Lower lobe of right lung (tissue), 2 donors: ENCODE measurements around the gene LYZL4. TPM values are rescaled to one million over a fixed set of nuclear protein-coding genes. Genes with fewer than 3 reads are reported as not detected.

Experiments
- ATAC-seq, 2 donors: fragments of 200-7000 bp; cut with Tn5 transposase; one replicate each; pipeline ENCODE4 v1.9.1; 2020 to 2022; ENCODE audit warnings: mild to moderate bottlenecking in 2 of 2, moderate library complexity in 2 of 2
- DNase-seq: peaks from one replicate; pipeline ENCODE4 v3.0.0-alpha.2; 2020
- H3K27ac ChIP-seq: fragments of 200-600 bp; one replicate; pipeline ENCODE4 v1.8.0; 2022
- H3K27me3 ChIP-seq: fragments of 200-600 bp; one replicate; pipeline ENCODE4 v1.8.0; 2022; ENCODE audit warnings: low read depth
- H3K36me3 ChIP-seq: fragments of 200-600 bp; one replicate; pipeline ENCODE4 v1.8.0; 2022; ENCODE audit warnings: mild to moderate bottlenecking
- H3K4me1 ChIP-seq: fragments of 200-600 bp; one replicate; pipeline ENCODE4 v1.8.0; 2022
- H3K4me3 ChIP-seq: fragments of 200-600 bp; one replicate; pipeline ENCODE4 v1.8.0; 2022; ENCODE audit warnings: mild to moderate bottlenecking
- H3K9me3 ChIP-seq: fragments of 200-600 bp; one replicate; pipeline ENCODE4 v1.8.0; 2022
- intact Hi-C: fragments of 100-400 bp; cut with DNase I; formaldehyde crosslinking; loops from one replicate; pipeline ENCODE4 v1.11.0; 2022
- total RNA-seq: library from RNA; stranded (reverse); fragmentation: NEBNext Ultra II Directional; extraction: Animal tissue kit (Norgen Biotek cat#: 25700); gene quantifications from one replicate; pipeline ENCODE4 v1.2.1, GENCODE V29; 2021
- TF ChIP-seq, protein P1 (sequence below): fragments of 200-600 bp; IDR thresholded peaks from one replicate; pipeline ENCODE4 v1.8.0; 2022; ENCODE audit warnings: antibody characterized with exemption, mild to moderate bottlenecking
- donor health status: DM: no; HTN: yes; CAD: no; lungs with severe emphysema.

Gene LYZL4
- total RNA-seq, 1 donor from 2014 or later = not detected

DNA sequence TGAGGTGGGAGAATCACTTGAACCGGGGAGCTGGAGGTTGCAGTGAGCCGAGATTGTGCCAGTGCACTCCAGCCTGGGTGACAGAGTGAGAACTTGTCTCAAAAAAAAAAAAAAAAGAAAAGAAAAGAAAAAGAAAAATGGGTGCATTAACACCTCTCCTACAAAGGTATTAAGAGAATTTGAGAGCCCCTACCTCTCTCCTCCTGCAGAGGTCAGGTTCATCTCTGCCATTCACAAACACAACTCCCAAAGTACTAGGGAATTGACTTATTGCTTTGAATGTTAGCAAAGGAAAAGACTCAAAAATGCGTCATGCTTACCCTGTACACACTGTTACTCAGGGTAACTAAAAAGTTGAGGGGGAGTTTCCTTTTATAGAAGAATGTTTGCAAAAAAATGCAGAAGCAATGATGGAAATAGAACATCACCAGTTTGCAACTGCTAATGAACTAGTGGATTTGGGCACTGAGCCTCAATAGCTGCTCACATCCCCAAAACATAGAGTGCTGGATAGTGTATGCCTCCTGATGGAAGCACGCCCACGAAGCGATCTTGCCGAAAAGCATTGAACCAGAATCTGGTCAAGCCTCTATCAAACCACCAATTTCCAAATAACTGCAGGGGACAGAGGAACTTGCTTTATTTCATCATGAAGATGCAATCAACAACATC, 15.5 kb upstream of the LYZL4 start:
- Histone ChIP-seq H3K27ac (no peak overlapping the region), H3K36me3 (no peaks in the 10 kb centered on the region), H3K9me3 (no peaks in the 10 kb centered on the region), H3K4me3 (no peak overlapping the region), H3K27me3 (no peaks in the 10 kb centered on the region), H3K4me1 (no peaks in the 10 kb centered on the region)
- DNase-seq (no peak), ATAC-seq (no peak)
- intact Hi-C loops = no loop called here
- TF ChIP-seq, protein P1, sequence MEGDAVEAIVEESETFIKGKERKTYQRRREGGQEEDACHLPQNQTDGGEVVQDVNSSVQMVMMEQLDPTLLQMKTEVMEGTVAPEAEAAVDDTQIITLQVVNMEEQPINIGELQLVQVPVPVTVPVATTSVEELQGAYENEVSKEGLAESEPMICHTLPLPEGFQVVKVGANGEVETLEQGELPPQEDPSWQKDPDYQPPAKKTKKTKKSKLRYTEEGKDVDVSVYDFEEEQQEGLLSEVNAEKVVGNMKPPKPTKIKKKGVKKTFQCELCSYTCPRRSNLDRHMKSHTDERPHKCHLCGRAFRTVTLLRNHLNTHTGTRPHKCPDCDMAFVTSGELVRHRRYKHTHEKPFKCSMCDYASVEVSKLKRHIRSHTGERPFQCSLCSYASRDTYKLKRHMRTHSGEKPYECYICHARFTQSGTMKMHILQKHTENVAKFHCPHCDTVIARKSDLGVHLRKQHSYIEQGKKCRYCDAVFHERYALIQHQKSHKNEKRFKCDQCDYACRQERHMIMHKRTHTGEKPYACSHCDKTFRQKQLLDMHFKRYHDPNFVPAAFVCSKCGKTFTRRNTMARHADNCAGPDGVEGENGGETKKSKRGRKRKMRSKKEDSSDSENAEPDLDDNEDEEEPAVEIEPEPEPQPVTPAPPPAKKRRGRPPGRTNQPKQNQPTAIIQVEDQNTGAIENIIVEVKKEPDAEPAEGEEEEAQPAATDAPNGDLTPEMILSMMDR = no peak

DNA sequence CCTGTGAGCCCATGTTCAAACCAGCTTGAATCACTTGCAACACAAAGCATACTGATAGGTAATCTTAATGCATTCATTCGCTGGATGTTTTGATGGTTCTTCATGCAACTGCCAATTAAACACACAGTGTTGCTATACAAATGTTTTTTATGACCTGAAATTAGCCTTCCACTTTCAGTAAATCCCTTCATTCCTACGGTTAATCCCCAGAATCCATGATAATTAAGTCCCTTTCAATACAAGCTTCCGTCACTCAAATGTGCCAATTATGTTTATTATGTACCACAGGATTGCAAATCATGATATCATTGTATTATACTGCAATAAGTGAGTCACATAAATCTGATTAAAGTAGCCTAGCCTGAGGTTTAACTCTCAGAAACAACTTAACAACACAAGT, 14.5 kb upstream of the LYZL4 start:
- no peak overlapping the region for H3K4me3 ChIP-seq
- DNase-seq = no peak

DNA sequence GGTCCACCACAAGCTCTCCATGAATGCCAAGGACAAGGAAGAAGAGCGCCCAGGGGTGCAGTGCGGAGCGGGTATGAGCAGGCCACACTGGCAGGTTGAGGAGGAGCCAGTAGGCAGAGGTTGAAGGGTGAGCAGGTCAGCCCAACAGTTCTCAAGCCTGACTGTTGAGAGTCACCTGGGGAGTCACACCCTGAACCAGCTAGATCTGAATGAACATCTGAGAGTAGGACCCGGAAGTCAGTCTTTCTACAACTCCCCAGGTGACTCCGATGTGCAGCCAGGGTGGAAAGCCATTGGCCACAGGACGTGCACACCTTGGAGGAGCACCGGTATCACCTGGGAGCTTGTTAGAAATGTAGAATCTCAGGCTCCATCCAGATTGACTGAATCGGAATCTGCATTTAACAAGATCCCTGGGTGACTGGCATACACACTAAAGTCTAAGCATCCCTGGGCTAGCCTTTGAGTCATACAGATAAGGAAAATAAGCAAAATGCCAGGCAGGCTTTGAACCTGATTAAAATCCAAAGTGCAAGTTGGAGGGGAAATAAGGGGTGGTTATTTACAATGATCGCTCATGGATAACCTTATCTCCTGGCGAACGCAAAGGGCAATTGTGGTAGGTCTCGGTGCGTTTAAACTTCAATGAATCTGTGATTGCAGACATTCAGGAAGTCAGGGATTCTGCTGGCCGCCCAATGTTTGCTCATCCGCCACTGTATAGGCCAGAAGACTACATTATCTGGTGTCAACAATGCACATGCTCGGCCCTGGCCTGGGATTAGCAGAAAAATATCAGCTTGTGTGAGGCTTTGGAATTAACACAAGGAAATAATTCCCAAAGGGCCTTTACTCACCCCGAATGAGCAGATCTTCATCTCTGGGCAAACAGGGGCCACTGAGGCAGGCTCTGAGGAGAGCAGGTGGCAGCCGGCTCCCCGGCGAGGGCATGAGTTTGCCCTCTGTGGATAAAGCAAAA, 11.7 kb upstream of the LYZL4 start:
- no peak for DNase-seq
- Histone ChIP-seq H3K27me3 (no peaks in the 10 kb centered on the region), H3K36me3 (no peaks in the 10 kb centered on the region), H3K4me3 (no peak overlapping the region), H3K27ac (no peak overlapping the region), H3K4me1 (no peaks in the 10 kb centered on the region), H3K9me3 (no peaks in the 10 kb centered on the region)
- TF ChIP-seq, protein P1 = no peak
- intact Hi-C loops = no loop called here
- no peak for ATAC-seq

More for the DNA sequence above, 14.5 kb upstream of the LYZL4 start:
- ATAC-seq = no peak
- Histone ChIP-seq H3K36me3 (no peaks in the 10 kb centered on the region), H3K27ac (no peak overlapping the region), H3K27me3 (no peaks in the 10 kb centered on the region), H3K4me1 (no peaks in the 10 kb centered on the region), H3K9me3 (no peaks in the 10 kb centered on the region)
- TF ChIP-seq, protein P1 = no peak
- intact Hi-C loops = no loop called here

DNA sequence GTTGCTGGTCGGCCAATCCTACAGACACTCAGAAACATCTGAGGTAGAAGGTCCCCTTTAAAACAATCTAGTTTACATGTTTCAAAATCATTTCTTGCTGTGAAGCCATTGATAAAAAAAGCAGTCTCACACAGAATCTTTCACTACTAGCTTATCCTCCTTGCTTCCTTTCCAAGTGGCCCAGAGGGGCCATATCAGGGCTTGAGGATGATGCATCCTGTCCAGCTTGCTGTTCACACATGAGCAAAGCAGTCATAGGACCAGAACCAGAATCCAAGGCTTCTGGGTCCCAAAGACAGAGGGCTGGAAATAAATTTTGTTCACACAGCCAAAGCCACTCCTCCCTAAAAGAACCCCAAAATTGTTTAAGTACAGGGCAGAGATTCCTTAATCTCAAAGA, 9.2 kb upstream of the LYZL4 start:
- intact Hi-C loops = no loop called here
- no peaks in the 10 kb centered on the region for H3K4me1 ChIP-seq
- no peak overlapping the region for H3K4me3 ChIP-seq
- ATAC-seq (no peak), DNase-seq (no peak)
- TF ChIP-seq, protein P1 = no peak
- no peaks in the 10 kb centered on the region for H3K9me3 ChIP-seq
- no peaks in the 10 kb centered on the region for H3K27me3 ChIP-seq
- H3K36me3 ChIP-seq = no peaks in the 10 kb centered on the region
- H3K27ac ChIP-seq = no peak overlapping the region

DNA sequence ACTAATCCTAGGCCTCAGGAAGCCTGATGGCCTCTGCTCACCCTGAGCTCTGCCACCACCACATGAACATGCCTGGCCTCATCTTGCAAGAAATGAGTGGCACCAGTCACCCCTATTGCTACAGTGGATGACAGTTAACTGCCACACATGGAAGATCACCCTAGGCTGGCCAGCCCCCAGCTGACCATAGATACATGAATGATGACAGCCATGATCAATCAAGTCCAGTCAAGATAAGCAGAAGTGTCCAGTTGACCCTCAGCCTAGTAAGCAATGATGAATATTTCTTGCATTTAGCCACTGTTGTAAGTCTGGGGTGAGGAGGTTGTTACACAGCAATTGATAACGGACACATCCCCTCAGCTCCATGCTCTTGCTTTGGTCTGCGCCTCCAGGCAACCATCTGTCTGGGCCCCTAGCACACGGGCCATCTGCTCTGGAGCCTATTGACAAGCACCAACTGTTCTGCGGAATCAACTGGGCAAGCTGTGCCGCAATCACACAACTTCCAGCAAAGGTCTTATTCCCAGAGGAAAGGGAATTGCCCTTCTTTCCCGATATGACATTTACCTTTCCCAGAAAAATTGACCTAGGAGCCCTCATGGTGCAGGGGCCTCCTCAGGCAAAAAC, 2.2 kb upstream of the LYZL4 start:
- TF ChIP-seq, protein P1 = no peak
- no peaks in the 10 kb centered on the region for H3K27me3 ChIP-seq
- H3K9me3 ChIP-seq = no peaks in the 10 kb centered on the region
- H3K27ac ChIP-seq = no peak overlapping the region
- H3K36me3 ChIP-seq = no peaks in the 10 kb centered on the region
- no peaks in the 10 kb centered on the region for H3K4me1 ChIP-seq
- no peak for ATAC-seq
- intact Hi-C loops = no loop called here
- DNase-seq = no peak
- H3K4me3 ChIP-seq = no peak overlapping the region
